GM18498 (cell line): ENCODE results near the gene SNX25.

Experiments
- ATAC-seq: cut with Tn5 transposase; IDR thresholded peaks from one replicate; pipeline ENCODE4 v1.9.1; 2021; ENCODE audit warnings: mild to moderate bottlenecking, moderate library complexity; ENCODE audit not compliant: unreplicated experiment

SNX25 gene

DNA sequence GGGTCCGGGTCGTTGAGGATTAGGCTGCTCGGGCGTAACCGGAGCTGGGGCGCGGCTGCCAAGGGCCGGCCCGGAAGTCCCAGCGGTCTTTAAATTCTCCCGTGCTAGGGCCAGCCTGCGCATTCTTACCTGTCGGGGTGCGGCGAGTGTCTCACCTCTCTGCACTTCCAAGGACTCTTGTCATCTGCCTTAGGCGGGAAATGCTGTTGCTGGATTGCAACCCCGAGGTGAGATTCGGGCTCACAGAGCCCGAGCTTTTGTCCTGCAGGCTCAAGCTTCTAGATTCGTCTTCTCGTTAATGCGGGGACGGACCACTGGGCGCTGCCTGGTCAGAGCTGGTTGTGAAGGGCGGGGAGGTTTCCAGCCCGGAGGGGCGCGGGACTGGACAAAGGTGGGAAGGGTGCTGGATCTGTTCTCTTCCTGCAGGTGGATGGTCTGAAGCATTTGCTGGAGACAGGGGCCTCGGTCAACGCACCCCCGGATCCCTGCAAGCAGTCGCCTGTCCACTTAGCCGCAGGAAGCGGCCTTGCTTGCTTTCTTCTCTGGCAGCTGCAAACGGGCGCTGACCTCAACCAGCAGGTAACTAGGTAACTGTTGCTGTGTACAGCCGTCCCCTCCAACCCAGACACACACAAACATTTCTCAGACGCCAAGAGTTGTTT is 187.5 kb downstream of the SNX25 start, which contains the start of gene ANKRD37:
Gene ANKRD37 (plus strand): TSS at position 118 of the 662 bp plus-strand sequence. CDS start 83 bp downstream, at position 201.
- ATAC-seq, result no peak

DNA sequence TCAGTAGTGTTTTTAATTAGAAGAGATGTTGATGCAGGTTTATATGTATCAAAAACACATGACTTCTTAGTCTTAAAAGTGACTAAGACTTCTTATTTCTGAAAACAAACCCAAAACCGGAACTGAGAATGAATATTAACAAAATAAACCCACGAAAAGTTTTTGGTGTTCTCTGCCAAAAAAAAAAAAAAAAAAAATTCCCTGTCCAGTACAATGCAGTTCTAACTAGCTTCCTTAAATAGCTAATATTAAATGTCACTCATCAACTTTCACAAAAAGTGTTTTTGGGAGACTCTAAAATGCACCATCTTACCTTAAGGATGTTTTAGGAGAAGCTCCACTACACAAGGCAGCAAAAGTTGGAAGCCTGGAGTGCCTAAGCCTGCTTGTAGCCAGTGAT is 189.2 kb downstream of the SNX25 start:
- no peak for ATAC-seq

DNA sequence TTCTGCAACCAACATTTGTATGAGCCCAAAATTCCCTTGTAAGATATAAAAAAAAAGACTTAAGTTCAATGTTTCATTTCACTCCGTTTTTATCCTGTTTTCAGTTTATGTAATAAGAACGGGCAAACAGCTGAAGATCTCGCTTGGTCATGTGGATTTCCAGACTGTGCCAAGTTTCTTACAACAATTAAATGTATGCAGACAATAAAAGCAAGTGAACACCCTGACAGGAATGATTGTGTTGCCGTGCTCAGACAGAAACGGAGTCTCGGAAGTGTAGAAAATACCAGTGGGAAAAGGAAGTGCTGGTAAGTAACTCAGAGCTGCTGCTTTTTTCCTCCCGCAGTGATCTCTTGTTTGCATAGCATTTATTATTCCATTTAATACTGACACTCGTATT is 190.1 kb downstream of the SNX25 start:
- ATAC-seq, result no peak

DNA sequence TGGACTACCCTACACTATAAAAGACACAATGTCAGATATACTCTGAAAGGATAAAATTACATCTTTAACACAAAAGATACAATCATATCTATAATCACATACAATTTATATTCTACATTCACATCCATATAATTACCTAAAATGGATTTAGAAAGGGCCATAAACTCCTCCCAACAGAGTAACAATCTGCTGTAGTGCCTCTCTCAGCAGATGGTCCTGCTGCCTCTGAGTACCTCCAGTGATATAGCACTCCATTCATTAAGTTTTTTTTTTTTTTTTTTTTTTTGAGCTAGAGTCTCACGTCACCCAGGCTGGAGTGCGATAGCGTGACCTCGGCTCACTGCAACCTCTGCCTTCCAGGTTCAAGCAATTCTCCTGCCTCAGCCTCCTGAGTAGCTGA is 194.6 kb downstream of the SNX25 start:
- ATAC-seq, result no peak

DNA sequence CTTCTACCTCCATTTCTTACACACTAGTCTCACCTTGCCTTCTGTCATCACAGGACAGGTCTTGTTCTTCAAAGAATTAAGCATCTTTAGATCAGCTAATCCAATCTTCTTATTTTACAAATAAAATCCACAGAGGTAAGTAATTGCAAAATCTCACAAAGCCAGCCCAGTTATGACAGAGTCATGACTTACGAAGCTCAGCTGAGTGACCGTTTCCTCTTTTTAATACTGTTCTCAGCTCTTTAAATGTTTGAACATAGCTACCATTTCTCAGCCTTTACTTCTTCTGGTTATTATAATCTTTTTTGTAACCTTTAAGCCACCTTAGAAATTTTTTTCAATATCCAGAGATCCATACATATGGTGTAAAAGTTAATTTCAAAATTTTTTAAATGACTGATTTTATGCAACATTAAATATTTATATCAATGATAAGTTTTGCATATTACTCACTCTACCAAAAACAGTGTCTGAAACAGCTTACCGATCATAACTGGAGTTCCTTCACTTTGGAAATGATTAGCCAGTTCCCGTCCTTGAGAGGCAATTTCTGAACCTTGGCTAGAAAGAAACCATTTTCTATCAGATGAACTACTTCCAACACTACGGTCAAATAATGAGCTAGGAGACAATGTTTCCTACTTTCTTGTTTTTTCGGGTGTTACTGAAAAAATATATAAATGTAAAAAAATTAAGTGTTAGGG is 196.1 kb downstream of the SNX25 start:
- no peak for ATAC-seq

DNA sequence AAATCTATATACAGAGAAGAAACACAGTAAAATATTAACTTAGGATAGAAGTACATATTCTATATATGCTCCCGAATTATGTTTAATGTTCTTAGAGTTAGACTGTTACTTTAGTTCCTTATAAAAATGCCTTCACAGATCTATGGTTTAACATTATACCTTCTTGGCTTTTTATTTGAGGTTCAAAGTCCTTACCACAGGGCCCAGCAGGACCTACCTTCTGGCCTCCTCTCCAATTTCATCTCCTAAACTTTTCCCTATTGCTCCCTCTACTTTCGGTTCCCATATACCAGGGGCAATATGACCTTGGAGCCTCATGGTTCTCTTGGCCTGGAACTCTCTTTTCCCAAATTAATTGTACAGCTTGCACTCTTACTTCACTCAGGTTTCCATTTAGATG is 199.0 kb downstream of the SNX25 start:
- ATAC-seq, result no peak

DNA sequence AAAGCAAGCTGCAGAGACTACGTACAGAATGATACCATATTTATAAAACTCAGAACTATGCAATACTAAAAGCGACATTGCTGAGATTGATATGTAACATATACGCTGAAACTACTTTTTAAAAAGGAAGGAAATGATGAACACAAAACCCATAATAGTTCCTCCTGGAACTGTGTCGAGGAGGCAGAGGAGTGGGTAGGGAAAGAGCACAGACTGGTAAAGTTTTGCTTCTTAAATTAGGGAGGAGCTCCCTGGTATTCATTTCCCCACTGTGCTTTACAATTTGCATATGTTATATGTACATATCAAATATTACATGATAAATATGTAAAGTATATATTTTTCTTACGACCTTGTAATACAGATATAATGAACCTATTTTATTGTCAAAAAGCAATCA is 202.5 kb downstream of the SNX25 start:
- ATAC-seq, result no peak

DNA sequence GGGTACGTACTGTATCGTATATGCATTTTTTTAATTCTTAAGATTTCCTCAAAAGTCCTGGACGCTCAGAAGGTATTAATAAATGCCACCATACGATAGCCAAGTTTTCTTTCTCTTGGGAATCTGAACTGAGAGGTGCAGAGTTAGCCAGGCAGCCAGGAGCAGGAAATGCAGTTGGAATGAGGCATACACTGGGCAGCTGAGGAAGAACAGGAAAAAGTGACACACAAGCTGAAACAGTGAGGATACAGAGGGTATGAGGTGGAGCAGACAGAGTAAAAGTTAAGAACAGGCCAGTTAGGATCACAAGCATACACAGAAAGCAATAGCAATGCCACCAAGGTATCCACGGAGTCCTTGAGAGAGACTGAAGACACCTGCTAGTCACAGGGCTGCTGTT is 203.0 kb downstream of the SNX25 start:
- no peak for ATAC-seq
